Mesendoderm (in vitro differentiated cells): ENCODE measurements around the gene TRIM6.
"Not testable (repeated sequence)": the region's sequence is repeated elsewhere in the genome, so short reads cannot be mapped to it uniquely, and the experiment has no call there.

Experiments used
- DNase-seq: peaks from one replicate; pipeline ENCODE4 v3.0.0; 2013
- H2AK5ac ChIP-seq: 2 replicates; pipeline ENCODE4 v1.6.1; 2013; ENCODE audit warnings: low read length, inconsistent platforms
- H2BK120ac ChIP-seq: 2 replicates; pipeline ENCODE4 v1.6.1; 2013; ENCODE audit warnings: low read depth, mild to moderate bottlenecking, low read length, moderate library complexity, mixed read lengths
- H2BK15ac ChIP-seq: replicated peaks from 2 replicates; pipeline ENCODE4 v1.6.1; 2013; ENCODE audit warnings: low read depth, mild to moderate bottlenecking, moderate library complexity
- H2BK5ac ChIP-seq: 2 replicates; pipeline ENCODE4 v1.6.1; 2013; ENCODE audit warnings: low read length, inconsistent platforms
- H3K18ac ChIP-seq: 2 replicates; pipeline ENCODE4 v1.6.1; 2013; ENCODE audit warnings: mild to moderate bottlenecking, low read length, mixed read lengths
- H3K23ac ChIP-seq: one replicate; pipeline ENCODE4 v1.6.1; 2013; ENCODE audit warnings: low read length
- H3K27ac ChIP-seq: 2 replicates; pipeline ENCODE4 v1.5.1; 2013; ENCODE audit warnings: low read depth, mild to moderate bottlenecking, inconsistent platforms, low read length, moderate library complexity
- H3K27me3 ChIP-seq: 2 replicates; pipeline ENCODE4 v1.6.1; 2013; ENCODE audit warnings: low read length, control low read depth, mild to moderate bottlenecking, inconsistent platforms; ENCODE audit not compliant: insufficient read depth, poor library complexity
- H3K36me3 ChIP-seq: 2 replicates; pipeline ENCODE4 v1.6.1; 2013; ENCODE audit warnings: low read length, inconsistent platforms; ENCODE audit not compliant: control insufficient read depth, insufficient read depth
- H3K4ac ChIP-seq: one replicate; pipeline ENCODE4 v1.6.1; 2013; ENCODE audit warnings: low read depth, mild to moderate bottlenecking, low read length, moderate library complexity
- H3K4me1 ChIP-seq: 2 replicates; pipeline ENCODE4 v1.6.1; 2013; ENCODE audit warnings: low read depth, low read length, inconsistent platforms; ENCODE audit not compliant: control insufficient read depth
- H3K4me2 ChIP-seq: 2 replicates; pipeline ENCODE4 v1.6.1; 2013; ENCODE audit warnings: low read length
- H3K4me3 ChIP-seq: 2 replicates; pipeline ENCODE4 v1.5.1; 2013; ENCODE audit warnings: mild to moderate bottlenecking, low read length
- H3K56ac ChIP-seq: one replicate; pipeline ENCODE4 v1.6.1; 2013; ENCODE audit warnings: low read length
- H3K79me1 ChIP-seq: 2 replicates; pipeline ENCODE4 v1.6.1; 2013; ENCODE audit warnings: low read length, inconsistent platforms
- H3K79me2 ChIP-seq: 2 replicates; pipeline ENCODE4 v1.6.1; 2013; ENCODE audit warnings: mild to moderate bottlenecking, low read length; ENCODE audit not compliant: control insufficient read depth, insufficient read depth
- H3K9ac ChIP-seq: 2 replicates; pipeline ENCODE4 v1.6.1; 2013; ENCODE audit warnings: low read length, inconsistent platforms
- H4K5ac ChIP-seq: one replicate; pipeline ENCODE4 v1.6.1; 2013; ENCODE audit warnings: low read length
- H4K8ac ChIP-seq: one replicate; pipeline ENCODE4 v1.6.1; 2013; ENCODE audit warnings: low read depth, mild to moderate bottlenecking, control low read depth, low read length, moderate library complexity
- WGBS: extraction: QIAGEN DNeasy Blood & Tissue Kit; methylation state at CpG from one replicate; pipeline ENCODE4 v1.1.7; 2013; ENCODE audit warnings: low lambda C conversion rate, missing lambda C conversion rate; ENCODE audit not compliant: insufficient coverage; ENCODE audit errors: extremely low coverage; 5-methylcytosine and 5-hydroxymethylcytosine counted together

Gene TRIM6

DNA sequence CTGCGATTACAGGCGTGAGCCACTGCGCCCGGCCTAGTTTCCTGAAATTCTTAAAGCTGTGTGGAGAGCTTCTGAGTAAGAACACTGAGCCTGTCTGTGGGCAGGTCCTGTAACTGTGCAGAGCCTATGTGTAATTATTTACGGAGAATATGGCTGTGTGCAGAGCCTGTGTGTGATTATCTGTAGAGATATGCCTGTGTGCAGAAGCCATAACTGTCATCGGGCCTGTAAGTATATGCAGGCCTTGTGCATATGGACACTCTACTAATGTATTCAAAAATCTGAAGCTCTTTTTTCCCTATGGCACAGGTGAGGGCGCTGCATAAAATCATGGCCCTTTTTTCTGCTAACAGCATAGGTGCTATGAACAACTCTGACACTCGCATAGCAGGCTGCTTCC, 15.9 kb upstream of the TRIM6 start, which contains the start of gene OR52B6:
TSS of gene OR52B6 (plus strand) at position 301 of the 400 bp plus-strand sequence. CDS start at position 301, 0 bp downstream.
- Histone ChIP-seq H2AK5ac (no peak within 1 kb of the TSS), H3K79me1 (no peaks in the 10 kb centered on the region), H3K56ac (no peak within 1 kb of the TSS), H3K36me3 (no peaks in the 10 kb centered on the region), H3K27me3 (no peaks in the 10 kb centered on the region), H2BK15ac (no peak within 1 kb of the TSS), H3K9ac (no peak within 1 kb of the TSS), H2BK120ac (no peak within 1 kb of the TSS), H4K8ac (no peak within 1 kb of the TSS), H3K23ac (no peak within 1 kb of the TSS), H4K5ac (no peak within 1 kb of the TSS), H3K4me3 (no peak within 1 kb of the TSS), H3K79me2 (no peaks in the 10 kb centered on the region), H3K18ac (no peak within 1 kb of the TSS), H3K27ac (no peak within 1 kb of the TSS), H3K4me2 (no peak within 1 kb of the TSS), H2BK5ac (no peak within 1 kb of the TSS), H3K4ac (no peak within 1 kb of the TSS), H3K4me1 (no peaks in the 10 kb centered on the region)
- no peak for DNase-seq
- no CpG with 5 or more reads among the region's 8 CpGs for WGBS

DNA sequence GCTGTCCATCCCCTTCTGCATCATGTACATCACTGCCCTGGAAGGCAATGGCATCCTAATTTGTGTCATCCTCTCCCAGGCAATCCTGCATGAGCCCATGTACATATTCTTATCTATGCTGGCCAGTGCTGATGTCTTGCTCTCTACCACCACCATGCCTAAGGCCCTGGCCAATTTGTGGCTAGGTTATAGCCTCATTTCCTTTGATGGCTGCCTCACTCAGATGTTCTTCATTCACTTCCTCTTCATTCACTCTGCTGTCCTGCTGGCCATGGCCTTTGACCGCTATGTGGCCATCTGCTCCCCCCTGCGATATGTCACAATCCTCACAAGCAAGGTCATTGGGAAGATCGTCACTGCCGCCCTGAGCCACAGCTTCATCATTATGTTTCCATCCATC, 15.4 kb upstream of the TRIM6 start:
- Histone ChIP-seq H2BK120ac (no peak overlapping the region), H3K4me1 (no peaks in the 10 kb centered on the region), H3K23ac (no peak overlapping the region), H3K79me2 (no peaks in the 10 kb centered on the region), H3K27me3 (no peaks in the 10 kb centered on the region), H3K4ac (no peak overlapping the region), H2AK5ac (no peak overlapping the region), H3K4me3 (no peak overlapping the region), H2BK15ac (no peak overlapping the region), H3K4me2 (no peak overlapping the region), H3K79me1 (no peaks in the 10 kb centered on the region), H3K56ac (no peak overlapping the region), H4K5ac (no peak overlapping the region), H3K18ac (no peak overlapping the region), H4K8ac (no peak overlapping the region), H3K36me3 (no peaks in the 10 kb centered on the region), H3K27ac (no peak overlapping the region), H3K9ac (no peak overlapping the region), H2BK5ac (no peak overlapping the region)
- DNase-seq, result no peak
- no CpG with 5 or more reads among the region's 4 CpGs for WGBS

- not testable (repeated sequence) for H2BK5ac ChIP-seq, H3K79me1 ChIP-seq, H3K4me1 ChIP-seq, H3K4ac ChIP-seq, H3K23ac ChIP-seq, H3K27me3 ChIP-seq, H3K18ac ChIP-seq, H3K27ac ChIP-seq, H3K36me3 ChIP-seq, H3K56ac ChIP-seq, H4K8ac ChIP-seq, H3K79me2 ChIP-seq, H3K9ac ChIP-seq, H3K4me2 ChIP-seq, H2BK120ac ChIP-seq, H3K4me3 ChIP-seq, DNase-seq, H4K5ac ChIP-seq, H2BK15ac ChIP-seq, H2AK5ac ChIP-seq
- no CpG with 5 or more reads among the region's 5 CpGs for WGBS
Measured at GRCh38 chr11:5584458-5584857, 12.0 kb upstream of the TRIM6 start.

DNA sequence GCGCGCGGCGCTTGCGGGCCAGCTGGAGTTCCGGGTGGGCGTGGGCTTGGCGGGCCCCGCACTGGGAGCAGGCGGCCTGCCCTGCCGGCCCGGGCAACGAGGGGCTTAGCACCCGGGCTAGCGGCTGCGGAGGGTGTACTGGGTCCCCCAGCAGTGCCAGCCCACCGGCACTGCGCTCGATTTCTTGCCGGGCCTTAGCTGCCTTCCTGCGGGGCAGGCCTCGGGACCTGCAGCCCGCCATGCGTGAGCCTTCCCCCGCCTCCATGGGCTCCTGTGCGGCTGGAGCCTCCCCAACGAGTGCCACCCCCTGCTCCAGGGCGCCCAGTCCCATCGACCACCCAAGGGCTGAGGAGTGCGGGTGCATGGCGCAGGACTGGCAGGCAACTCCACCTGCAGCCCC, 6.5 kb upstream of the TRIM6 start:
- not testable (repeated sequence) for H2BK120ac ChIP-seq, H3K18ac ChIP-seq, H3K56ac ChIP-seq, H3K79me1 ChIP-seq, H3K79me2 ChIP-seq, H3K27ac ChIP-seq, H2AK5ac ChIP-seq, H3K9ac ChIP-seq, H3K27me3 ChIP-seq, H2BK15ac ChIP-seq, H4K5ac ChIP-seq, H2BK5ac ChIP-seq, H3K23ac ChIP-seq, H4K8ac ChIP-seq, DNase-seq, H3K4me2 ChIP-seq, H3K4me3 ChIP-seq, H3K4ac ChIP-seq, H3K36me3 ChIP-seq, H3K4me1 ChIP-seq
- WGBS, result no CpG with 5 or more reads among the region's 31 CpGs

DNA sequence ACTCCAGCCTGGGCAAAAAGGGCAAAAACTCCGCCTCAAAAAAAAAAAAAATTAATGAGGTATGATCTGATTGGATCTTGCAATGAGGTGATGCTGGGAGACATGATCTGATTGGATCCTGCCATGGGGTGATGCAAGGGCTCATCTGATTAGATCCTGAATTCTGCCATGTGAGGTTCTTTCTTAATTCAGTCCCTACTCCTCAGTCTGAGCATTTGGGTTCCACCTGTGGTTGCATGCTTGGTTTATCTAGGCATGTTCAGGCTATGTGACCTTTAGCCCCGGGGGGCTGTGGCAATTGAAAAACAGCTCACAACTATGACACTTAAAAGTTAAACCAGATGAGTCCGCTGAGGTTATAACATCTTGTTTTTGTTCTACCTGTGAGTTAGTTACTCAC, 4.8 kb upstream of the TRIM6 start:
- Histone ChIP-seq H2BK120ac (no peak overlapping the region), H2AK5ac (no peak overlapping the region), H3K4me3 (no peak overlapping the region), H3K4me1 (no peaks in the 10 kb centered on the region), H3K56ac (no peak overlapping the region), H3K18ac (no peak overlapping the region), H4K8ac (no peak overlapping the region), H3K27me3 (no peaks in the 10 kb centered on the region), H3K23ac (no peak overlapping the region), H3K79me2 (no peaks in the 10 kb centered on the region), H4K5ac (no peak overlapping the region), H3K4ac (no peak overlapping the region), H3K27ac (no peak overlapping the region), H2BK15ac (no peak overlapping the region), H3K36me3 (no peaks in the 10 kb centered on the region), H3K79me1 (no peaks in the 10 kb centered on the region), H2BK5ac (no peak overlapping the region), H3K9ac (no peak overlapping the region), H3K4me2 (no peak overlapping the region)
- DNase-seq, result no peak
- no CpG with 5 or more reads among the region's 3 CpGs for WGBS

GRCh38 chr11:5592615-5593014, 3.8 kb upstream of the TRIM6 start:
- H3K4me2 ChIP-seq, result no peak overlapping the region
- no CpG with 5 or more reads among the region's 5 CpGs for WGBS
- no peak overlapping the region for H3K4me3 ChIP-seq
- no peak overlapping the region for H3K23ac ChIP-seq
- no peaks in the 10 kb centered on the region for H3K79me2 ChIP-seq
- H3K9ac ChIP-seq, result no peak overlapping the region
- H3K56ac ChIP-seq, result no peak overlapping the region
- H3K36me3 ChIP-seq, result no peaks in the 10 kb centered on the region
- no peak overlapping the region for H2BK5ac ChIP-seq
- H3K79me1 ChIP-seq, result no peaks in the 10 kb centered on the region
- DNase-seq, result no peak
- H2AK5ac ChIP-seq, result no peak overlapping the region
- H4K8ac ChIP-seq, result no peak overlapping the region
- no peak overlapping the region for H2BK15ac ChIP-seq
- H3K4ac ChIP-seq, result no peak overlapping the region
- no peak overlapping the region for H3K18ac ChIP-seq
- H4K5ac ChIP-seq, result no peak overlapping the region
- H3K27me3 ChIP-seq, result no peaks in the 10 kb centered on the region
- no peak overlapping the region for H2BK120ac ChIP-seq
- peaks cover 4% of the 10 kb centered on the region for H3K4me1 ChIP-seq
- H3K27ac ChIP-seq, result no peak overlapping the region
